ENCODE measurements around the gene KDM4B.

GRCh38 chr19:5171711-5172110 lies 202.8 kb downstream of the KDM4B start:
- TF ChIP-seq CTCF (IDR thresholded peaks at IDR 0.05), result no peak
- TF ChIP-seq POLR2A (IDR thresholded peaks at IDR 0.05), result no peak

All from uterus (tissue), 2 donors.